H1 (cell line): ENCODE data around the gene GPANK1. TPM values are rescaled to one million over a fixed set of nuclear protein-coding genes. Genes with fewer than 3 reads are reported as not detected.

Experiments
- CTCF ChIA-PET: fragments of 300-600 bp; sonication (Branson Sonifier 250); formaldehyde crosslinking; loops from one replicate; lab custom pipeline; 2021; ENCODE audit not compliant: partially characterized antibody; lab: Charles Lee
- POLR2A ChIA-PET: fragments of 300-600 bp; sonication (Branson Sonifier 250); formaldehyde crosslinking; loops from one replicate; lab custom pipeline; 2021; ENCODE audit warnings: inconsistent platforms; ENCODE audit not compliant: partially characterized antibody; lab: Charles Lee
- DNase-seq, 2 experiments: peaks; one replicate each; pipeline versions ENCODE4 v3.0.0 to v3.0.0-alpha.2; 2010 to 2022; ENCODE audit warnings: low spot score in 2 of 2, low read depth in 1 of 2, mixed read lengths in 1 of 2
- FAIRE-seq: peaks from 2 replicates; lab custom pipeline; 2011; peaks lifted over from hg19 to GRCh38; lab: Jason Lieb, UNC
- H2AFZ ChIP-seq: 2 replicates; pipeline ENCODE4 v1.8.1; 2012; ENCODE audit warnings: low read length, inconsistent platforms
- H2AK5ac ChIP-seq: 2 replicates; pipeline ENCODE4 v1.6.1; 2013; ENCODE audit warnings: low read depth, low read length
- H2BK120ac ChIP-seq: replicated peaks from 2 replicates; pipeline ENCODE3; 2013; ENCODE audit warnings: low read depth, low read length, inconsistent platforms
- H2BK12ac ChIP-seq: 2 replicates; pipeline ENCODE4 v1.6.1; 2013; ENCODE audit warnings: low read depth, low read length
- H2BK15ac ChIP-seq: 2 replicates; pipeline ENCODE4 v1.6.1; 2013; ENCODE audit warnings: low read length
- H2BK20ac ChIP-seq: 2 replicates; pipeline ENCODE4 v1.6.1; 2013; ENCODE audit warnings: low read length
- H2BK5ac ChIP-seq: 2 replicates; pipeline ENCODE4 v1.6.1; 2013; ENCODE audit warnings: low read depth, low read length
- H3K14ac ChIP-seq: 2 replicates; pipeline ENCODE4 v1.6.1; 2013; ENCODE audit warnings: inconsistent platforms; ENCODE audit not compliant: insufficient read length
- H3K18ac ChIP-seq: 2 replicates; pipeline ENCODE4 v1.6.1; 2013; ENCODE audit warnings: low read length; ENCODE audit errors: extremely low read depth
- H3K23ac ChIP-seq: 2 replicates; pipeline ENCODE4 v1.6.1; 2013; ENCODE audit warnings: inconsistent platforms; ENCODE audit not compliant: insufficient read length
- H3K23me2 ChIP-seq: 2 replicates; pipeline ENCODE4 v1.6.1; 2013; ENCODE audit warnings: low read depth, low read length
- H3K27ac ChIP-seq: 2 replicates; pipeline ENCODE4 v1.6.1; 2011; ENCODE audit warnings: low read depth, low read length, inconsistent platforms
- H3K27me3 ChIP-seq, 4 experiments: replicated peaks in 1 of 4; 1 replicate in 1 of 4; 2 replicates in 3 of 4; pipeline versions ENCODE4 v1.6.1 to v1.8.1; 2011 to 2013; ENCODE audit warnings: low read length in 3 of 4, mild to moderate bottlenecking in 3 of 4, inconsistent platforms in 2 of 4, mixed read lengths in 2 of 4, moderate library complexity in 1 of 4; ENCODE audit not compliant: control insufficient read depth in 3 of 4, insufficient read depth in 3 of 4; ENCODE audit errors: extremely low read depth in 1 of 4
- H3K36me3 ChIP-seq, 4 experiments: 2 replicates each; pipeline versions ENCODE4 v1.6.1 to v1.8.1; 2011 to 2013; ENCODE audit warnings: mild to moderate bottlenecking in 4 of 4, low read length in 3 of 4, moderate library complexity in 2 of 4, control low read depth in 1 of 4, inconsistent platforms in 1 of 4; ENCODE audit not compliant: insufficient read depth in 4 of 4, control insufficient read depth in 2 of 4
- H3K4ac ChIP-seq: replicated peaks from 2 replicates; pipeline ENCODE3; 2013; ENCODE audit warnings: low read length, low read depth, mixed read lengths, inconsistent platforms; ENCODE audit not compliant: insufficient read length
- H3K4me1 ChIP-seq, 4 experiments: replicated peaks in 1 of 4; 1 replicate in 1 of 4; 2 replicates in 3 of 4; pipeline versions ENCODE4 v1.6.1 to v1.8.1; 2011 to 2013; ENCODE audit warnings: low read length in 3 of 4, inconsistent platforms in 2 of 4, mixed read lengths in 1 of 4; ENCODE audit not compliant: insufficient read depth in 4 of 4, control insufficient read depth in 3 of 4
- H3K4me2 ChIP-seq, 2 experiments: 2 replicates each; pipeline versions ENCODE4 v1.6.1 to v1.8.1; 2011 to 2013; ENCODE audit warnings: low read depth in 2 of 2, low read length in 2 of 2, control low read depth in 1 of 2, inconsistent platforms in 1 of 2, mild to moderate bottlenecking in 1 of 2; ENCODE audit not compliant: insufficient read depth in 1 of 2
- H3K4me3 ChIP-seq, 4 experiments: fragments of 200-600, 300-600 bp in 1 of 4; sonication (generic), shearing (Covaris generic), sonication (Bioruptor Twin) in 1 of 4; 2 replicates each; pipeline versions ENCODE4 v1.5.1 to v1.8.1; 2011 to 2016; ENCODE audit warnings: low read length in 4 of 4, low read depth in 3 of 4, control low read depth in 2 of 4, inconsistent platforms in 2 of 4, mild to moderate bottlenecking in 2 of 4, mixed read lengths in 1 of 4, moderate library complexity in 1 of 4; ENCODE audit not compliant: insufficient read depth in 2 of 4; ENCODE audit errors: extremely low read depth in 1 of 4
- H3K56ac ChIP-seq: replicated peaks from 2 replicates; pipeline ENCODE3; 2013; ENCODE audit warnings: low read depth, mild to moderate bottlenecking, mixed read lengths, low read length, inconsistent platforms; ENCODE audit not compliant: insufficient read length
- H3K79me1 ChIP-seq: 2 replicates; pipeline ENCODE4 v1.6.1; 2013; ENCODE audit warnings: low read depth, low read length, control low read depth
- H3K79me2 ChIP-seq, 2 experiments: 2 replicates each; pipeline versions ENCODE4 v1.6.1 to v1.8.1; 2012 to 2013; ENCODE audit warnings: low read length in 2 of 2, mild to moderate bottlenecking in 2 of 2, inconsistent platforms in 1 of 2; ENCODE audit not compliant: insufficient read depth in 2 of 2, control insufficient read depth in 1 of 2
- H3K9ac ChIP-seq, 4 experiments: replicated peaks in 1 of 4; 1 replicate in 1 of 4; 2 replicates in 3 of 4; pipeline versions ENCODE4 v1.6.1 to v1.8.1; 2011 to 2013; ENCODE audit warnings: low read depth in 3 of 4, low read length in 3 of 4, control low read depth in 2 of 4, mild to moderate bottlenecking in 2 of 4, moderate library complexity in 2 of 4, inconsistent platforms in 1 of 4; ENCODE audit errors: extremely low read depth in 1 of 4
- H3K9me3 ChIP-seq, 2 experiments: 2 replicates each; pipeline versions ENCODE4 v1.6.1 to v1.8.1; 2012 to 2013; ENCODE audit warnings: mild to moderate bottlenecking in 2 of 2, moderate library complexity in 2 of 2, control low read depth in 1 of 2, inconsistent platforms in 1 of 2, low read depth in 1 of 2, low read length in 1 of 2, mixed read lengths in 1 of 2; ENCODE audit not compliant: insufficient read depth in 2 of 2
- H4K20me1 ChIP-seq, 2 experiments: replicated peaks in 1 of 2; 2 replicates each; pipeline versions ENCODE3 to v1.8.1; 2011 to 2013; ENCODE audit warnings: inconsistent platforms in 2 of 2, low read length in 2 of 2, mild to moderate bottlenecking in 1 of 2; ENCODE audit not compliant: insufficient read depth in 2 of 2, control insufficient read depth in 1 of 2
- H4K5ac ChIP-seq: 2 replicates; pipeline ENCODE4 v1.6.1; 2013; ENCODE audit warnings: low read length, low read depth, mixed read lengths, inconsistent platforms; ENCODE audit not compliant: insufficient read length
- H4K8ac ChIP-seq: 2 replicates; pipeline ENCODE4 v1.8.0; 2013; ENCODE audit warnings: mild to moderate bottlenecking, moderate library complexity, low read length, inconsistent platforms; ENCODE audit not compliant: insufficient read depth; ENCODE audit errors: extremely low read depth
- H4K91ac ChIP-seq: replicated peaks from 2 replicates; pipeline ENCODE3; 2013; ENCODE audit warnings: low read length, mixed read lengths, inconsistent platforms; ENCODE audit not compliant: insufficient read length
- CHD2 ChIP-seq: IDR thresholded peaks from 2 replicates; pipeline ENCODE4 v1.6.1; 2012; ENCODE audit warnings: low read length, improper control_type of control experiment
- GABPA ChIP-seq: IDR thresholded peaks from 2 replicates; pipeline ENCODE4 v1.6.1; 2011; ENCODE audit warnings: mild to moderate bottlenecking, low read length, moderate library complexity, borderline replicate concordance; ENCODE audit not compliant: insufficient read depth
- JUND ChIP-seq: IDR thresholded peaks from 2 replicates; pipeline ENCODE4 v1.6.1; 2011; ENCODE audit warnings: mild to moderate bottlenecking, improper control_type of control experiment, low read length
- KDM5A ChIP-seq: fragments of 200-600 bp; IDR thresholded peaks from 2 replicates; pipeline ENCODE4 v1.7.1; 2012; ENCODE audit warnings: mild to moderate bottlenecking, low read length, inconsistent platforms, mixed read lengths
- RFX5 ChIP-seq: IDR thresholded peaks from 2 replicates; pipeline ENCODE4 v1.6.1; 2011; ENCODE audit warnings: low read depth, low read length, improper control_type of control experiment, borderline replicate concordance
- SIN3A ChIP-seq, 2 experiments: IDR thresholded peaks in 1 of 2; conservative IDR thresholded peaks in 1 of 2; 2 replicates each; pipeline ENCODE4 v1.6.1; 2011 to 2012; ENCODE audit warnings: low read length in 2 of 2, improper control_type of control experiment in 1 of 2, low read depth in 1 of 2, mild to moderate bottlenecking in 1 of 2
- TBP ChIP-seq: IDR thresholded peaks from 2 replicates; pipeline ENCODE4 v1.6.1; 2011; ENCODE audit warnings: low read depth, low read length, improper control_type of control experiment
- WGBS, 2 experiments: shearing (Covaris generic) in 1 of 2; methylation state at CpG; one replicate each; pipeline versions ENCODE4 v1.1.6 to v1.1.7; 2013 to 2015; ENCODE audit warnings: low lambda C conversion rate in 2 of 2, mixed read lengths in 2 of 2, inconsistent platforms in 1 of 2, low coverage in 1 of 2, missing lambda C conversion rate in 1 of 2; ENCODE audit not compliant: insufficient replicate concordance in 2 of 2, insufficient coverage in 1 of 2, insufficient read length in 1 of 2; ENCODE audit errors: extremely low coverage in 1 of 2, missing lambda C conversion rate in 1 of 2; 5-methylcytosine and 5-hydroxymethylcytosine counted together
- long read RNA-seq, 2 experiments: library from RNA in 1 of 2; library from capped mRNA in 1 of 2; stranded (forward); transcript quantifications; one replicate each; pipeline ENCODE4 v2.0.0, GENCODE V29; 2021; ENCODE audit warnings: inconsistent platforms in 1 of 2
- polyA minus RNA-seq, 3 experiments: library from RNA; depleted of rRNA, polyadenylated mRNA; stranded (reverse); fragments of >200 nt; gene quantifications; 1 replicate in 2 of 3; 2 replicates in 1 of 3; pipeline ENCODE4 v1.2.3, GENCODE V29; 2011
- polyA plus RNA-seq, 7 experiments: library from polyadenylated mRNA; depleted of rRNA in 3 of 7; stranded (reverse) in 5 of 7; unstranded in 2 of 7; fragments of >200 nt in 5 of 7; fragments of 200-250 nt in 2 of 7; gene quantifications; 1 replicate in 5 of 7; 2 replicates in 1 of 7; 4 replicates in 1 of 7; pipeline versions ENCODE4 v1.2.1 to v1.2.3, GENCODE V29; 2011 to 2013; ENCODE audit warnings: missing spikeins in 2 of 7, mixed read lengths in 2 of 7
- total RNA-seq: library from RNA; stranded (reverse); fragmentation: NEBNext Ultra II Directional; extraction: Animal tissue kit (Norgen Biotek cat#: 25700); gene quantifications from 2 replicates; pipeline ENCODE4 v1.2.1, GENCODE V29; 2021

GPANK1 gene
- total RNA-seq, result 24.5 and 26.9 TPM in 2 replicates
- 30.2 and 33.2 TPM in 2 replicates for polyA plus RNA-seq (2011; rRNA removed)
- polyA plus RNA-seq (2011; cell fraction: cytosol; rRNA removed), result 35.8 TPM
- 26.0 TPM for polyA plus RNA-seq (2011; cell fraction: nucleus; rRNA removed)
- polyA plus RNA-seq (2012, experiment 1 of 2), result 27.0 to 31.7 TPM (median 30.2 TPM) in 4 replicates
- polyA plus RNA-seq (2012, experiment 2 of 2), result 37.9 TPM
- polyA plus RNA-seq (2013, experiment 1 of 2), result 38.6 TPM
- 39.3 TPM for polyA plus RNA-seq (2013, experiment 2 of 2)
- 11.8 and 13.0 TPM in 2 replicates for polyA minus RNA-seq (2011; rRNA and poly(A)+ RNA removed)
- 12.6 TPM for polyA minus RNA-seq (2011; cell fraction: cytosol; rRNA and poly(A)+ RNA removed)
- 20.1 TPM for polyA minus RNA-seq (2011; cell fraction: nucleus; rRNA and poly(A)+ RNA removed)
- long read RNA-seq, experiment 1, transcript GPANK1-203 (3 exons, 1,910 nt), result major isoform, 5 of 24 reads
- long read RNA-seq, experiment 1, partial matches to known transcripts, result 17 of 24 reads
- long read RNA-seq, experiment 1, other reads (novel, unspliced or antisense), result 1 of 24 reads
- long read RNA-seq, experiment 2, transcript GPANK1-203 (3 exons, 1,910 nt), result major isoform, 5 of 58 reads
- long read RNA-seq, experiment 2, partial matches to known transcripts, result 44 of 58 reads
- long read RNA-seq, experiment 2, other reads (novel, unspliced or antisense), result 6 of 58 reads

DNA sequence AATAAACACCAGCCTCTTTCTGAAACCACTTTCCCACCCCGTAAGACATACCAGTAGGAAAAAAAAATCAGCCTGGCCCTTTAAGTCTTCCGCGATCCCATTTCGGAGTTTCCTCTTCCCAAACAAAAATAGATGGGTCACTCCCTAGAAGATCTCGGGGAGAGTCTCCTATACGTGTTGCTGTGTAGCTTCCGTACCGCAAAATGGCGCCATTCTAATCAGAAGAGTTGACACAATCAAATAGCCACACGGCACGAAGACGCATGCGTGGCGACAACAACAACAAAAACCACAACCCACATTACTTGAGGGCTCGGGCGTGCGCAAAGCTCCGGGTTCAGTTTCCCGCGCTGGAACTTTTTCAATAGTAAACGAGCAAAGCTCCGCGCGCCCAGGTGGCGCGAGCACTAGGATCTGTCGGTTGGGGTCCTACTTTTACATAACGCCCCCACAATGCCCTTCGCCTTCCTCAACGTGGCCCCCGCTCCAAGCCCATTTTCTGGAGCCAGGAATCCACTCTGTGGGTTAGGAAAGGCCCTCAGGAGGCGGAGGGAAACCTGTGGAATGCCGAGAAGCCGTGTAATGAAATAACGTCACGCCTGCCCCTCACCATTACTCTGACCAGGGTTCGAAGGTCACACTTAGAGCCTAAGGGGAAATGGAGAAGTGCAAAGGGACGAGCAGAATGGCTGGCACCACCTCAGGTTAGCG lies at the start of gene GPANK1:
TSS of gene GPANK1 (minus strand) at position 208 of the 711 bp plus-strand sequence. CDS start 519 bp downstream, outside the sequence.
- H3K36me3 ChIP-seq, result peaks cover 27 to 46% (median 35%) of the 10 kb centered on the region in 4 experiments
- peak within 1 kb of the TSS; percentile 25; the same call in 1 of the 2 replicates for H2AFZ ChIP-seq
- FAIRE-seq, result no peak
- peak; percentile 31; the same call in 1 of the 2 replicates for TF ChIP-seq CHD2
- no peak for TF ChIP-seq GABPA
- TF ChIP-seq TBP, result peak; percentile 67
- TF ChIP-seq SIN3A (conservative IDR thresholded peaks at IDR 0.05 in 1 of 2, IDR thresholded peaks at IDR 0.05 in 1 of 2; ENCODE audit: low read depth in 1 of 2, low read length in 2 of 2), result peak; percentile 49 to 54; a peak in 1 of 4 replicates
- TF ChIP-seq RFX5, result no peak
- no peak for TF ChIP-seq JUND
- peak; percentile 37; the same call in 1 of the 2 replicates for TF ChIP-seq KDM5A

More for the DNA sequence above, at the start of gene GPANK1:
- Histone ChIP-seq H3K27ac (peak within 1 kb of the TSS; percentile 97), H4K8ac (peak within 1 kb of the TSS; percentile 94; the same call in 1 of the 2 replicates), H2BK120ac (no peak within 1 kb of the TSS), H3K9me3 (no peaks in the 10 kb centered on the region), H3K23me2 (peaks cover 11% of the 10 kb centered on the region), H4K20me1 (peaks cover 7 to 9% of the 10 kb centered on the region in 2 experiments), H3K23ac (no peak within 1 kb of the TSS), H4K91ac (peak within 1 kb of the TSS; percentile 94), H3K4me2 (peak within 1 kb of the TSS; percentile 74 to 82), H3K4me3 (peak within 1 kb of the TSS; percentile 88 to 94 (median 91)), H3K18ac (peak within 1 kb of the TSS; percentile 98), H2BK5ac (peak within 1 kb of the TSS; percentile 91), H3K79me2 (peaks cover 0 to 44% of the 10 kb centered on the region in 2 experiments; a peak in 3 of 4 replicates), H2BK12ac (peak within 1 kb of the TSS; percentile 30; the same call in 1 of the 2 replicates), H2BK15ac (peak within 1 kb of the TSS; percentile 93; the same call in 1 of the 2 replicates), H3K9ac (peak within 1 kb of the TSS; percentile 80 to 95 (median 90)), H3K14ac (no peak within 1 kb of the TSS), H3K4ac (peak within 1 kb of the TSS; percentile 96), H2BK20ac (no peak within 1 kb of the TSS), H4K5ac (peak within 1 kb of the TSS; percentile 85), H3K79me1 (peaks cover 9% of the 10 kb centered on the region), H2AK5ac (peak within 1 kb of the TSS; percentile 43; the same call in 1 of the 2 replicates), H3K27me3 (no peaks in the 10 kb centered on the region), H3K56ac (peak within 1 kb of the TSS; percentile 43), H3K4me1 (peaks cover 0 to 15% (median 4%) of the 10 kb centered on the region in 4 experiments; a peak in 5 of 7 replicates)
- ChIA-PET CTCF (interaction anchor here (0.5 to 3.8 kb wide), 15 partner anchors 8 to 223 kb away, joined by 3 to 38 read pairs (median 4); partner anchors contain the start of genes APOM, BAG6 and TNF), POLR2A (interaction anchor here (0.6 to 25.5 kb wide), 46 partner anchors 8 to 1306 kb away, joined by 3 to 883 read pairs (median 5); partner anchors contain the start of genes ABHD16A, AIF1, APOM and ATP6V1G2)
- WGBS, 2 experiments, result 1% methylated on average over 38 of the region's 39 CpGs; no CpG with 5 or more reads in 1 of the 2 experiments
- peak; percentile 65 to 77 for DNase-seq
